HEK293 (cell line): ENCODE data around the gene BCORL1.

ENCODE experiments used
- GLIS2 ChIP-seq: fragments of 450-650 bp; formaldehyde crosslinking; IDR thresholded peaks from 2 replicates; pipeline ENCODE4 v1.5.1; 2016; ENCODE audit warnings: missing biosample characterization, missing genetic modification characterization
- HOXA7 ChIP-seq: sonication (generic); formaldehyde crosslinking; IDR thresholded peaks from 2 replicates; pipeline ENCODE4 v1.8.1; 2022; ENCODE audit warnings: missing genetic modification reagents, borderline replicate concordance
- YY1 ChIP-seq: fragments of 450-650 bp; formaldehyde crosslinking; IDR thresholded peaks from 2 replicates; pipeline ENCODE4 v1.5.1; 2018; ENCODE audit warnings: missing biosample characterization, missing genetic modification characterization
- ZFP3 ChIP-seq: fragments of 450-650 bp; formaldehyde crosslinking; IDR thresholded peaks from 2 replicates; pipeline ENCODE4 v1.5.1; 2016; ENCODE audit warnings: low read depth, missing biosample characterization, missing genetic modification characterization
- ZNF24 ChIP-seq: fragments of 450-650 bp; formaldehyde crosslinking; IDR thresholded peaks from 2 replicates; pipeline ENCODE4 v1.5.1; 2016; ENCODE audit warnings: missing biosample characterization, missing genetic modification characterization
- ZNF274 ChIP-seq, 2 experiments: fragments of 200-500 bp in 1 of 2; fragments of 450-650 bp in 1 of 2; sonication (Bioruptor generic) in 1 of 2; formaldehyde crosslinking in 1 of 2; IDR thresholded peaks; 2 replicates each; pipeline versions ENCODE4 v1.5.1 to v1.6.1; 2014 to 2016; ENCODE audit warnings: borderline replicate concordance in 1 of 2, inconsistent platforms in 1 of 2, low read length in 1 of 2, missing biosample characterization in 1 of 2, missing genetic modification characterization in 1 of 2
- ZNF768 ChIP-seq: fragments of 450-650 bp; formaldehyde crosslinking; IDR thresholded peaks from 2 replicates; pipeline ENCODE4 v1.5.1; 2018; ENCODE audit warnings: missing biosample characterization, mild to moderate bottlenecking, missing genetic modification characterization
- TF ChIP-seq, protein P1 (sequence below): fragments of 450-650 bp; formaldehyde crosslinking; IDR thresholded peaks from 2 replicates; pipeline ENCODE4 v1.5.1; 2016; ENCODE audit warnings: missing biosample characterization, missing genetic modification characterization
- TF ChIP-seq, protein P2 (sequence below): fragments of 450-650 bp; formaldehyde crosslinking; IDR thresholded peaks from 2 replicates; pipeline ENCODE4 v1.5.1; 2016; ENCODE audit warnings: missing biosample characterization, missing genetic modification characterization, borderline replicate concordance
- TF ChIP-seq, protein P3 (sequence below): fragments of 450-650 bp; formaldehyde crosslinking; IDR thresholded peaks from 2 replicates; pipeline ENCODE4 v1.5.1; 2017; ENCODE audit warnings: missing biosample characterization, missing genetic modification characterization

DNA sequence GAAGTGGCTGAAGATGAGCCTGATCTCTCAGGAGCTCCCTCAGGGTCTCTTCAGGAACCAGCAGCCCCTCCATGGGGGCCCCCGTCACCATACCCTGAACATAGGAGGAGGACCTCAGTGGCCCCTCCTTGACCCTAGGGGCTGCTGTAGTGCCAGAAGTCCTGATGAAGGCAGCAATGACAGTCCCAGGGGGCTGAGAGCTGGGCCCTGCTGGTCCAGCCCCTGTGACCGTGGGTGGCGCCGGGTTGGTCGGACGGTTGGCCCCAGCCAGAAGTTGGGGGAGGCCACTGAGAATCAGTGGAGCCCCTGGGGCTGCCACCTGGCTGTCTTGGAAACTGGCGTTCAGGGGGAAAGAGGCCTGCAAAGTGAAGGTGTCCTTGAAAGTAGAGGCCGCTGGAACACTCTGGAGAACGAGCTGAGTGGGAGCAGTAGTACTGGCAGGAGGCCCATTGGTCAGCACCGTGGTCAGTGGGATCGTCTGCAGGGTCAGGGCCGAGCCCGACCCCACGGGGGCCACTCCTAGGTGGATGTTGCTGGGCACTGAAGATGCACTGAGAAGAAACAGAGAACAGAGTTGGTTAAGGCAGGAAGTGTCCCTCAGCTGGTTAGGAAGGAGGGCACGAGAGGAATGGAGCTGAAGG is 84.7 kb downstream of the BCORL1 start:
- TF ChIP-seq, protein P1, sequence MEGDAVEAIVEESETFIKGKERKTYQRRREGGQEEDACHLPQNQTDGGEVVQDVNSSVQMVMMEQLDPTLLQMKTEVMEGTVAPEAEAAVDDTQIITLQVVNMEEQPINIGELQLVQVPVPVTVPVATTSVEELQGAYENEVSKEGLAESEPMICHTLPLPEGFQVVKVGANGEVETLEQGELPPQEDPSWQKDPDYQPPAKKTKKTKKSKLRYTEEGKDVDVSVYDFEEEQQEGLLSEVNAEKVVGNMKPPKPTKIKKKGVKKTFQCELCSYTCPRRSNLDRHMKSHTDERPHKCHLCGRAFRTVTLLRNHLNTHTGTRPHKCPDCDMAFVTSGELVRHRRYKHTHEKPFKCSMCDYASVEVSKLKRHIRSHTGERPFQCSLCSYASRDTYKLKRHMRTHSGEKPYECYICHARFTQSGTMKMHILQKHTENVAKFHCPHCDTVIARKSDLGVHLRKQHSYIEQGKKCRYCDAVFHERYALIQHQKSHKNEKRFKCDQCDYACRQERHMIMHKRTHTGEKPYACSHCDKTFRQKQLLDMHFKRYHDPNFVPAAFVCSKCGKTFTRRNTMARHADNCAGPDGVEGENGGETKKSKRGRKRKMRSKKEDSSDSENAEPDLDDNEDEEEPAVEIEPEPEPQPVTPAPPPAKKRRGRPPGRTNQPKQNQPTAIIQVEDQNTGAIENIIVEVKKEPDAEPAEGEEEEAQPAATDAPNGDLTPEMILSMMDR (tag by site-specific recombination) = no peak
- TF ChIP-seq, protein P2, sequence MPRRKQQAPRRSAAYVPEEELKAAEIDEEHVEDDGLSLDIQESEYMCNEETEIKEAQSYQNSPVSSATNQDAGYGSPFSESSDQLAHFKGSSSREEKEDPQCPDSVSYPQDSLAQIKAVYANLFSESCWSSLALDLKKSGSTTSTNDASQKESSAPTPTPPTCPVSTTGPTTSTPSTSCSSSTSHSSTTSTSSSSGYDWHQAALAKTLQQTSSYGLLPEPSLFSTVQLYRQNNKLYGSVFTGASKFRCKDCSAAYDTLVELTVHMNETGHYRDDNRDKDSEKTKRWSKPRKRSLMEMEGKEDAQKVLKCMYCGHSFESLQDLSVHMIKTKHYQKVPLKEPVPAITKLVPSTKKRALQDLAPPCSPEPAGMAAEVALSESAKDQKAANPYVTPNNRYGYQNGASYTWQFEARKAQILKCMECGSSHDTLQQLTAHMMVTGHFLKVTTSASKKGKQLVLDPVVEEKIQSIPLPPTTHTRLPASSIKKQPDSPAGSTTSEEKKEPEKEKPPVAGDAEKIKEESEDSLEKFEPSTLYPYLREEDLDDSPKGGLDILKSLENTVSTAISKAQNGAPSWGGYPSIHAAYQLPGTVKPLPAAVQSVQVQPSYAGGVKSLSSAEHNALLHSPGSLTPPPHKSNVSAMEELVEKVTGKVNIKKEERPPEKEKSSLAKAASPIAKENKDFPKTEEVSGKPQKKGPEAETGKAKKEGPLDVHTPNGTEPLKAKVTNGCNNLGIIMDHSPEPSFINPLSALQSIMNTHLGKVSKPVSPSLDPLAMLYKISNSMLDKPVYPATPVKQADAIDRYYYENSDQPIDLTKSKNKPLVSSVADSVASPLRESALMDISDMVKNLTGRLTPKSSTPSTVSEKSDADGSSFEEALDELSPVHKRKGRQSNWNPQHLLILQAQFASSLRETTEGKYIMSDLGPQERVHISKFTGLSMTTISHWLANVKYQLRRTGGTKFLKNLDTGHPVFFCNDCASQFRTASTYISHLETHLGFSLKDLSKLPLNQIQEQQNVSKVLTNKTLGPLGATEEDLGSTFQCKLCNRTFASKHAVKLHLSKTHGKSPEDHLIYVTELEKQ (tag by site-specific recombination) = no peak
- TF ChIP-seq ZNF768 (tag by site-specific recombination) = no peak
- no peak for TF ChIP-seq HOXA7 (CRISPR knock-in tag)
- TF ChIP-seq ZFP3 (tag by site-specific recombination) = no peak
- TF ChIP-seq ZNF24 = no peak
- TF ChIP-seq GLIS2 (tag by site-specific recombination) = no peak
- no peak for TF ChIP-seq ZNF274 (IDR thresholded peaks at IDR 0.05; ENCODE audit: low read length)
- TF ChIP-seq ZNF274 (tag by site-specific recombination; IDR thresholded peaks at IDR 0.05; ENCODE audit: borderline replicate concordance) = no peak
- no peak for TF ChIP-seq YY1 (tag by site-specific recombination)
- TF ChIP-seq, protein P3, sequence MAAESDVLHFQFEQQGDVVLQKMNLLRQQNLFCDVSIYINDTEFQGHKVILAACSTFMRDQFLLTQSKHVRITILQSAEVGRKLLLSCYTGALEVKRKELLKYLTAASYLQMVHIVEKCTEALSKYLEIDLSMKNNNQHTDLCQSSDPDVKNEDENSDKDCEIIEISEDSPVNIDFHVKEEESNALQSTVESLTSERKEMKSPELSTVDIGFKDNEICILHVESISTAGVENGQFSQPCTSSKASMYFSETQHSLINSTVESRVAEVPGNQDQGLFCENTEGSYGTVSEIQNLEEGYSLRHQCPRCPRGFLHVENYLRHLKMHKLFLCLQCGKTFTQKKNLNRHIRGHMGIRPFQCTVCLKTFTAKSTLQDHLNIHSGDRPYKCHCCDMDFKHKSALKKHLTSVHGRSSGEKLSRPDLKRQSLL (tag by site-specific recombination) = no peak
